DMS53 treated with DMSO at 0.1 percent for 48 hours (cell line): ENCODE measurements around the gene COL4A4.

Source experiments
- DNase-seq: peaks from one replicate; lab custom pipeline; 2025; ENCODE audit not compliant: unreplicated experiment; lab: John Stamatoyannopoulos, UW

Gene COL4A4

DNA sequence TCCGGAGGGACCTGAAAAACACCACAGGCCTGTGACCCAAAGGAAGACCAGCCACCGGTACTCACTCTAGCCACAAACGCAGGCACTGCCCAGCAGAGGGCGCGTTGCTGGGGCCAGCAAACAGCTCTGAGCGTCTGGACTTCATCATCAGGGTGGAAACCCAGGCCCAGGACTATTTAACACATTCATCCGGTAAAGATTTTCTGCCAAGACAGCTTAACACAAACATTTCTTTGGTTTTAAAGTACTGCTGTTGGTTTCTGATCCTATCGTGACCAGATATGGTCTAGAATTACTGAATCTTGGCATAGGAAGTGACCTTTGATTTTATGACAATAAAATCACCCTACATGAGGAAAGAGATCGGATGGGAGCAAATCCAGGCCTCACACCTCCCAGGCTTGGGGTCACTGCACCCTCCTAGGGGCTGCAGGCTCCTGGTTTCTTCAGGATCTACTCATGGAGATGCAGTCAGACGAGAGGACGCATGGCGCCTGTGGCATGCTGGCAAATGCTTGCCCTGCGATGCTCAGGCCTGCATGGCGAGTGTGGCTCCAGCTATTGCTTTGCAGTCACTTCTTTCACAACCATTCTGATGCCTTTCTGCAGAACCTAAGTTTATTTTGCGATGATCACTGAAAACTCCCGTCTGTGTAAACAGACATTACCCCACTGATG lies 130.4 kb downstream of the COL4A4 start:
- peak; percentile 32 for DNase-seq

DNA sequence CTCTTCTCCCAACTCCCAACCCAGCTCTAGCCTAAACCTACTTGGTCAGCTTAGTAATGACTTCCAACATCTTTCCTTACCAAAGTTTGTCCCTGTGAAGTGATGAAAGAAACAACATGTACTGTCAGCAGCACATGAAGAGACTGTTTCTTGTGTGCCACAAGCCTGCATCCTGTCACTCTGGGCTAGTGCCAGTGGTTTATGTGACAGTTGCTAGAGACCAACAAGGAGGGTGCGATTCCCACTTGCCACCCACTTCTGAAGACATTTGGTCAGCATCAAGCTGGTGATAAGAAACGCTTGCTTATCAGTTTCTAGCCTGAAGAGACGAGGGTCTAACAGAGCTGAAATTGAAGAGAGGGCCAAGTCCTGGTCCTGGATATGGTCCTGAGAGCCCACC lies 132.6 kb downstream of the COL4A4 start:
- DNase-seq = no peak

DNA sequence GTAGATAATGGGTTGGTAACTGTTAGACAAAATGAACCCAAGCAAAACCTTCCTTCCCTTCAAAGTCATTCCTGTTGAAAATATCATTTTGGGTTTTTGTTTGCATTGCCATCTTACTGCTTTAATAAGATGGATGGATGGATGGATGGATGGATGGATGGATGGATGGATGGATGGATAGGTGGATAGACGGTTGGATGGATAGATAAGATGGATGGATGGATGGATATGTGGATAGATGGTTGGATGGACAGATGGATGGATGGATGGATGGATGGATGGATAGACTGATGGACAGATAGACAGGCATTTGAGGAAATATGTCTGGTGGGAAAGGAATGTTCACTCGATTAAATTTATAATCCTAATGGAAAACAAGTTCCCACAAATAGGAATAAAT lies 133.2 kb downstream of the COL4A4 start:
- no peak for DNase-seq

- no peak for DNase-seq
Measured at GRCh38 chr2:227029426-227030105, 134.4 kb downstream of the COL4A4 start.

DNA sequence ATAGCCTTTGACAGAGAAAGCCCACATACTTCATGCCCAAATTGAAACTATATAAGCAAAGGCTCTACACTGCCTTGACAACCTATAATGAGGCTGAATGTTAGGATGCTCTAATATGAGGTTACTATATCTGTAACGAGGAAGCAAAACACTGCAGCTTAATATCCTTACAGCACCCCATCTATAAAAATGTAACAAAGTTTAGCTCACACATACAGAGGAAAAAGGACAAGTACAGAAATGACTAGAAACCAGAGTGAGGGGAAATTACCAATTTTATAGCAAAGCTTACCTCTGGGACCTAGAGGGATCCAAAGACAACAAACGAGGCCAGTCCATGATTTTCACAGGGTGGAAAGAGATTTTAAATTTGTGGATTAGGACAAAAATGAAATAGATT lies 138.5 kb downstream of the COL4A4 start:
- no peak for DNase-seq

DNA sequence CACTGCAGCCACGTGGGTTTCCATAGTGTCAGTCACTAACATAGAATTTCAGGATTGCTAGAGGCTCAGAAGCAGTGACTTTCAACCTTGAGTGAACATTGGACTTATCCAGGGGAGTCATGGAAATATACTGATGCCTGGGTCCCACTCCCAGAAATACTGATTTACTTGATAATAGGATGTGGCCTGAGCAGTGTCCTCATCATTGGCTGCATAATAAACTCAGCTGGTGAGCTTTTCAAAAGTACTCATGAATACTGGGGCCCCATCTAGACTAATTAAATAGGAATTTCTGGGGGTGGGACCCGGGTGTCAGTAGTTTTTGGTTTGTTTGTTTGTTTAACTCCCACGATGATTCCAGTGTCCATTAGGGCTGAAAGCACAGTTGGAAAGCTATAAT lies 141.4 kb downstream of the COL4A4 start:
- no peak for DNase-seq

DNA sequence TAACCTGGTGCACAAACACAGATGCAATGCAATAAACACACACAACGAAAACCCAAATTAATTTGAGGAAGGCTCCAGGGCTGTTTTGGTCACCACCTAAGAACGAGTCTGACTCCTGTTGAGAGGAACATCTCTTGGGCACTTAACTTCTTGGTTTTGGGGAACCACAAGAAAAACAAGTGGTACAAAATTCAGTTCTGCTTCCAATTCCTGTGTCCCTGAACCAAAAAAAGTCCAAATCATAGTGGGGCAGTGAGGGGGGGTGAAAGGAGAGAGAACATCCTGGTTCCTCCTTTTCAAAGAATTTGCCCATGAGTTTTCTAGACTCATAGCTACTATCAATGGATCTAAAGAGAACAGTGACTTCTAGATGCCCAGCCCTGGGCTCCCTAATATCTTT lies 143.6 kb downstream of the COL4A4 start:
- DNase-seq = no peak

DNA sequence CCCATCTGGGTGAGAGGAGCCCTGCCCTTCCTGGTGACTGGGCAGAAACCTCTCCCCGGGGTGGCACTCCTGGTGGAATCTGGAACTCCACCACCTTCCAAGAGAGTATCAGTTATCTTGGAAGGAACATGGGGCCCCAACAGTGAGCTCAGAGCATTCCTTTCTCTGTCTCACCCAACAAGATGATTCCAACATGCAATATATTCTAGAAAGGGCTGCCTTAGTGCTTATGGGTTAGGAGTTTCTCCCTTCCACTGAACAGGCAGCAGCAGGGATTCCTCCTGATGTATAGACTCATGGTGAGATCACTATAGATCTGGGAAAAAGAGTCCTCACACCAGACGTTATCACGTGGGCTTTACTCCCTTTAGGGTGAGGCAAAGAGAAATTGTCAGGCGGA lies 147.1 kb downstream of the COL4A4 start:
- DNase-seq = no peak

DNA sequence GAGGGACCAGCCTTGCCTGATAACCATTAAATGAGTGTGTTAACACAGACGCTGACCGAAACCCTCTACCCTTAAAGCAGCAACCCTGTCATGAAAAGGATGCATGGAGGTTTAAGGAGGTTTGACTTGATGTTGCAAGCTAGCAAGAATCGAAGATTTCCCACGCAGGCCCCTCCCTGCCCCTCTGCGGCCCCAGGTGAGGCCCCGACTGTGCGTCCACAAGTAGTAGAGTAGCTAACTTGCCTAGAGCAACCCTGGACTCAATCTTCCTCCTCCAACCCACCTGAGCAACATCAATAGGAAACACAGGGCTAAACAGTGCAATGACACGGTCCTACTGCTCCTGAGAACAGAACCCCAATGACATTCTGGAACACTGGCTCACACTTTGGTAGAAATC lies 150.1 kb downstream of the COL4A4 start:
- DNase-seq = no peak

- DNase-seq = no peak
Measured at GRCh38 chr2:227013330-227013729, 150.7 kb downstream of the COL4A4 start.

DNA sequence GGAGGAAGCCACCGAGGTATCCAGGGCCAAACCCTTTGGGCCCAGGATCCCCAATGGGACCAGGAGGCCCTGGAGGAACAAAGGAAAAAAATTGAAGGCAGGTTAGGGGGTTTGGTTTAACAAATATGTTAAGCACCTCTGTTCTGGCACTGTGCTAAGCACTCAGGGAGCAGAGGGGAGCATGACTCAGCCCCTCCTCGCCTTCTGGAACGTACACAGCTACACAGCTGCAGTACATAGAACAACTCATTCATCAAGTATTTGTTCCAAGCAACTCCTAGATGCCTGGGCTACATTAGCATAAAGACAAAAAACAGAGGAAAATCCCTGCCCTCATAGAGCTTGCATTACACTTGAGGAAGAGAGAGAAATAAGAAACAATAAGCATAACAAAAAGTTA lies 153.6 kb downstream of the COL4A4 start:
- no peak for DNase-seq

GRCh38 chr2:227007940-227008339 lies 156.1 kb downstream of the COL4A4 start:
- no peak for DNase-seq

DNA sequence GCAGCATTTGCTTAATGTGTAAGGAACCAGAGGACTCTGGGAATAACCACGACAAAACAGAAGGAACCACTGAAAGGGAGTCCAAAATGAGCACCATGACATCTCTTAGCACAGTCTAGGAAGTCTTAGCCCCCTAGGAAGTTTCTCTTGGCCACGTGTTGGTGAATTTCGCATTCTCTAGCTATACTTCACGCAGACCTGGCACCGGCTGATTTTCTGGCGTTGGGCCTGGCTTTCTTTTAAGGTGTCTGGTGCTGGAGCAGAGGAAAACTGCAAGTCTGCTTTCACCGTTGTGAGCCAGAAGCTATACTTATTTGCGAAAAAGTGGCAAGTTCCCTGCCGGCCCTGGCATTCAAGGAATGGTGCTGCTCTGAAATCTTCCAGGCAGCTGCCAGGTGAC lies 156.9 kb downstream of the COL4A4 start:
- DNase-seq = no peak

- DNase-seq = no peak
Measured at GRCh38 chr2:227006189-227006897, 157.7 kb downstream of the COL4A4 start.

DNA sequence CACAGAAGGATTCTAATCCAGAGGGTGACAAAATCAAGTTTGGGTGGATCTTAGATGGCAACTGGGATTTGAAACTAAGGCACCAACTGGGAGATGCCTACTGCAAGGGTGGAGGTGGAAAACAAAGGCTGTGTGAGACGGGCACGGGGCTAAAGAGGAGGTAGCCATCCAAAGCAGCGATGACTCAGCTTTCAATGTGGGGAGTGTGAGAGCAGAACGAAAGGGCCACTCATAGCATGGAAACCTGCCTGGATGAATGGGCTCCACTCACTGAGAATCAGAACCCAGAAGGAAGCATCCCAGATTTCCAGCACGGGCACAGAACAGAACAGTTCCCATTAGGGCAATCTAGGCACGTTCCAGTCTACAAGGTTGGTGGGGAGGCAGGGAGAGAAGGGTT lies 159.5 kb downstream of the COL4A4 start:
- no peak for DNase-seq

DNA sequence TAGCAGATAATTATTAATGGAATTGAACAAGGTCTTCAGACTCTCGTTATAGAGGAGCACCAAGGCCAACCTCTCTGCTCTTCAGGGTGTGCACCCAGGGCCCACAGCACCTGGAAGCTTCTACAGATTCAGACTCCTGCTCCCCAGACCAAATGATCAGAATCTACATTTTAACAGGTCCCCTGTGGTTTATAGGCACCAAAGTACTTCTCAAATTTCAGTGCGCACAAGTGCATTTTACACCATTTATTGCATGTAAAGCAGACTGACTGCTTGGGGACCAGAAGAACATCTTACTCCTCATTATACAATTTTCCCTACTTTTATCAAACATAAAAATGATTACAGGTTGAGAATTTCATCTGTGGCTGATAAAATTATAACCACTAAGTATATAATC lies 163.9 kb downstream of the COL4A4 start:
- DNase-seq = no peak

DNA sequence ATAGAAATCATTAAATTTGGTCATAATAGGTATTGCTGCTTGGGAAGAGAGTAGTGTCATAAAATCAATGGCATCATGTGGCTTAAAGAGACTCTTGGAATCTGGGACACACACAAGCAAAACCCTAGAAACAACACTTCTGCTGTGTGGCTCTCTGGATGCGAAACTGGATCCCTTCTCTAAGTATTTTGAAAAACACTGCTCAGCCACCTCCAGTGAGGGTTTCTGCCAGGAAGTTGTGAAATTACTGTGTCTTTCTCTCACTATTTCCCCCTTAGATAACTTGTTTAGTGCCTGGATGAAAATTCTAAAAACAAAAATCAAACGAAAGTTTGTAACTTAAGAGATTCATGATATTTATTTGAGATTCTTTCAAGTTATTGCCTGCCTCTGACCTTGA lies 164.3 kb downstream of the COL4A4 start:
- no peak for DNase-seq

DNA sequence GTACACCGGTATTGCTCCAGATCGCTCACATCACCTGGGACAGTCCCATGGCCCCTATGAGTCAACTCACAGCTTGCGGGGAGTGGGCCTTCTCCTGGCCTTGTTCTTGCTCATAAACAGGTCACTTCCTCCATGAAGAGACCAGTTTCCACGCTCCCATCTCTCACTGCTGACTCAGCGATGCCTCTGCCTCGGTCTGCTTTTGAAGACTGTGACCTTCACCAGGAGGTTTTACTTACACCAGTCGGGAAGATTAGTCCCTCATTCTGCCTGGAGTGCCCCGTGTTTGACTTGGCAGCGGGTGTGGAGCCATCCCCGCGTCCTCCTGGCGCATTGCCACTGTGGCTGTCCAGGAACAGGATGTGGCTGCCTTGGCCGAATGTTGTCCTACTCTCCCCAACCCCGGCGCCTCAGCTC lies 168.4 kb downstream of the COL4A4 start:
- peak; percentile 34 for DNase-seq

DNA sequence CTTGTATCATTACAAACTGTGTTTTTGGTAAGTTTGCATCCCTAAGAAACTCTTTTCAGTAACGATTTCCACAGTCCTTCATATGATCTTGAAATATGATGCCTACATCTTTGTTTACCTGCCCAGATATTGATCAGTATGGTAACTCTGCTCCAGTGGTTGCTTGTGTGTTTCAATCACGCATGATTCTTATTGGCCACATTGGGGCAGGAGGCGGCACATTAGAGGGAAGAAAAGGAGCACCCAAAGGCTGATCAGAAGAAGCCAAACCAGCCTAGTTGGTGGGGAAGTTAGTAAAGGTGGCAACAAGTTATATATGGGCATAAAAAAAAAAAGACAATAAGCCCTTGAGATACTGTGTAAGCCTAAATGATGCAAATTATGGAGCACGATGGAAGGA lies 169.2 kb downstream of the COL4A4 start:
- DNase-seq = no peak

DNA sequence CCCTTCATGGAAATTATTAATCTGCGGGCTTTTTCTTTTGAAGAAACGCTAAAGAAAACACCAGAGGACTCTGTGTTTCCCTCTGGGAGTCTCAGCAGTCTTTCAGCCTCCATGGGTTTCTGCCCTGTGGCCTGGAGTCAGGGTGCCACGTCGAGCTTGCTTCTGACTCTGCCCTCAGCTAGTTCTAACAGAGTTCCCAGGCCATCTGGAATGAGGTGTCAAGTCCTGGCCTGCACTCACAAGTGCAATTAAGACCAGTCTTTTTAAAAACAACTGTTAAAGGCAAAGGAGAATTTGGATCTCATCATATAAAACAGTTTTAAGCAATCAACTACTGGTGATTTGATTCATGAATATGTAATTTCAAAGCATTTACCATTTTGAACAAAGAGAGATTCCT lies 170.8 kb downstream of the COL4A4 start:
- DNase-seq = no peak

GRCh38 chr2:226991663-226992062 lies 172.3 kb downstream of the COL4A4 start:
- no peak for DNase-seq

DNA sequence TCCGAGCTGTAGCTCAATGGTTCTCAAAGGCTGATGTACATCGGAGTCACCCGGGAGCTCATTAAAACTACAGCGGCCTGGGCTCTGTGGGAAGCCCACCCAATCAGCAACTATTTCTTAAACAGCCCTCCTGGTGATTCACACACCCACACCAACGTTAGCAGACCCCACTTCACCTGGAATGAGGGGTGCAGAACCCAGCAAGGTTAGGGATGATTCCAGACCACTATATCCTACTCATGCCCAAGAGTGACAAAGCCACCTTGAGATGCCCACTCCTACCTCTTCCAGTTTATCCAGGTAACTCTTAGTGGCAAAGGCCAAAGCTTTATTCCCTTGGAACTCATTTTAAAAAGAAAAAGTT lies 178.4 kb downstream of the COL4A4 start:
- DNase-seq = no peak
